ENCODE data around the gene FAR2. TPM values are rescaled to one million over a fixed set of nuclear protein-coding genes. Genes with fewer than 3 reads are reported as not detected.
A peak's percentile ranks its signal among the peaks of the same experiment; 100 is the strongest.

FAR2 gene
- total RNA-seq, result 1 to 10 TPM; 2.2 to 6.8 (median 4.9) TPM
- 6.1 TPM for total RNA-seq (2013)
- 1.0 to 18.3 (median 5.4) reads per million in 29 experiments for total RNA-seq

DNA sequence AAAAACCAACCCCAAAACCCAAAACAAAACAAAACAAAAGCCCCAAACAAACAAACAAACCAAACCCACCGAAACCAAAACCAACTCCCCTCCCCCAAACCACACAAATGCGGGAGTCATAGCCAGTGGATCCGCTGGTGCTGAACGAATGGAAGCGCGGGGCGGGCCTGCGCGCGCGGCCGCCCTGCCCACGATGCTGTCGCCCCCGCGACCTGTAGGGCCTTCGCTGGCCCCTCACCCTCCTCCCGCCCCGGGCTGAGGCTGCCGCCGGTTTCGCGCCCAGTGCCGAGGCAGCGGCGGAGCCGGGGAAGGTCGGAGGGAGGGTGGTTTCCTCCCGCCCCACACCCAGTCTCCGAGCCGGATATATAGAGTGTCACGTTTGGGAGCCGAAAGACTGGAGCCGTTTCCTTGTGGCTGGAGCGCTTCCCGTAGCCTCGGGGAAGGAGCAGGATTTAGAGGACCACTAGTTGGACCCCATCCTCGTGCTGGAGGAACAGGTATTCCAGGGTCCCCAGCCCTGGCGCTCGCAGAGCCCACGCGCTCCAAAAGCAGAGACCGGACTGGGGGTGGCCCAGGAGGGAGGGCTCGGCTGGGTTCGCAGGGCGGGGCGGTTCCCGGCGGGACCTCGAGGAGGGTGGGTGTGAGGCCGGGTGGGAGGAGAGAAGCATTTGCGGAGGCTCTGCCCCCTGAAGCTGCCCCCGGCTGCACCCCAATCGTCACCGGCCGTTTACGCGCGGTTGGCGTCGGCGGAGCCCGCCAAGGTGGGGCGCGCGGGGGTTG is at the start of gene FAR2:
Gene FAR2 (plus strand): TSS at position 368 of the 780 bp plus-strand sequence. CDS start 121,172 bp downstream, outside the sequence.
- no peaks in the 10 kb centered on the region for H3K36me3 ChIP-seq (ENCODE audit: control insufficient read depth in 2 of 2, extremely low read depth in 1 of 2, insufficient read depth in 1 of 2, low read length in 1 of 2)
- Mint-ChIP-seq H3K27me3 (no peaks in the 10 kb centered on the region), H3K27ac (peak within 1 kb of the TSS; percentile 57 to 84), H3K4me1 (peaks cover 25 to 44% (median 43%) of the 10 kb centered on the region in 3 donors), H3K4me3 (peak within 1 kb of the TSS; percentile 88 to 94 (median 93)), H3K36me3 (no peaks in the 10 kb centered on the region), H3K9me3 (no peaks in the 10 kb centered on the region)
- peak in 31 of 35 experiments; percentile 6 to 57 (median 26) for DNase-seq
- no peaks in the 10 kb centered on the region for H3K9me3 ChIP-seq
- CTCF ChIA-PET, result no interaction called here
- H3K4me3 ChIP-seq (ENCODE audit: control insufficient read depth in 1 of 2, extremely low read depth in 1 of 2, low read length in 1 of 2), result peak within 1 kb of the TSS; percentile 77 to 90
- POLR2A ChIA-PET, result no interaction called here
- ATAC-seq (replicated peaks in 1 of 4), result peak; percentile 73 to 83 (median 82)
- H3K27me3 ChIP-seq (replicated peaks in 1 of 2; ENCODE audit: control insufficient read depth in 2 of 2, extremely low read depth in 1 of 2, insufficient read depth in 2 of 2, low read length in 1 of 2), result peaks cover 0 to 12% of the 10 kb centered on the region in 2 experiments
- WGBS (ENCODE audit: insufficient coverage), result under 1% methylated on average over 48 of the region's 66 CpGs
- peaks cover 12 to 18% of the 10 kb centered on the region in 2 experiments for H3K4me1 ChIP-seq (ENCODE audit: control insufficient read depth in 1 of 2, extremely low read depth in 1 of 2, insufficient read depth in 2 of 2, low read length in 2 of 2)
- H3K27ac ChIP-seq (ENCODE audit: low read length), result peak within 1 kb of the TSS; percentile 38

DNA sequence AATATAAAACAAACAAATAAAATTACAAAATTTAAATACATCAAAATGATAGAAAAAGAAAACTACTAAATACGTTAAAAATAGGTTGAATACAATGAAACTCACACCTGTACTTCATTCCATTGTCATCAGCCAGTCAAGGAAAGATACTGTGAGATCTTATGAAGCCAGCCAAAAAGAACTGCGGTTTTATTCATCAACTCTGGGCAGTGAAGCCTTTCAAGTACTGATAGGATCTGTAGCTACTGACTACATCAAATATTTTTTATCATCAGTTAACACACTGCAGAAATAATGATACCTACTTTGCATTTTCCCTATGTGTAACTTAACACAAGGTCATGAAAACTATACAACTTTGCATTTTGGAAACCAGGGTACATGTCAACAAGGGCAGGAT is 46.3 kb upstream of the FAR2 start:
- ChIA-PET CTCF (interaction anchor here (0.6 to 0.9 kb wide), 3 partner anchors 12 to 245 kb away, joined by 3 to 4 read pairs (median 3); no protein-coding TSS in a partner anchor), POLR2A (no interaction called here)
- Mint-ChIP-seq H3K27ac (peak overlapping the region; percentile 97 to 99), H3K4me1 (peaks cover 36 to 46% (median 42%) of the 10 kb centered on the region in 3 donors), H3K4me3 (peak overlapping the region; percentile 67 to 71 (median 67)), H3K36me3 (peaks cover 6% of the 10 kb centered on the region), H3K27me3 (no peaks in the 10 kb centered on the region), H3K9me3 (peaks cover 5 to 12% (median 7%) of the 10 kb centered on the region in 3 donors)
- Histone ChIP-seq H3K4me1 (ENCODE audit: control insufficient read depth in 1 of 2, extremely low read depth in 1 of 2, insufficient read depth in 2 of 2, low read length in 2 of 2) (peaks cover 14 to 33% of the 10 kb centered on the region in 2 experiments), H3K27me3 (replicated peaks in 1 of 2; ENCODE audit: control insufficient read depth in 2 of 2, extremely low read depth in 1 of 2, insufficient read depth in 2 of 2, low read length in 1 of 2) (no peaks in the 10 kb centered on the region), H3K27ac (ENCODE audit: low read length) (peak overlapping the region; percentile 83), H3K4me3 (ENCODE audit: control insufficient read depth in 1 of 2, extremely low read depth in 1 of 2, low read length in 1 of 2) (no peak overlapping the region), H3K9me3 (no peaks in the 10 kb centered on the region), H3K36me3 (ENCODE audit: control insufficient read depth in 2 of 2, extremely low read depth in 1 of 2, insufficient read depth in 1 of 2, low read length in 1 of 2) (no peaks in the 10 kb centered on the region)
- WGBS (ENCODE audit: insufficient coverage), result no CpG with 5 or more reads among the region's 2 CpGs
- DNase-seq (peak in 1 of 35 experiments; percentile 21), ATAC-seq (replicated peaks in 1 of 4) (peak in 1 of 4 experiments; percentile 25)

DNA sequence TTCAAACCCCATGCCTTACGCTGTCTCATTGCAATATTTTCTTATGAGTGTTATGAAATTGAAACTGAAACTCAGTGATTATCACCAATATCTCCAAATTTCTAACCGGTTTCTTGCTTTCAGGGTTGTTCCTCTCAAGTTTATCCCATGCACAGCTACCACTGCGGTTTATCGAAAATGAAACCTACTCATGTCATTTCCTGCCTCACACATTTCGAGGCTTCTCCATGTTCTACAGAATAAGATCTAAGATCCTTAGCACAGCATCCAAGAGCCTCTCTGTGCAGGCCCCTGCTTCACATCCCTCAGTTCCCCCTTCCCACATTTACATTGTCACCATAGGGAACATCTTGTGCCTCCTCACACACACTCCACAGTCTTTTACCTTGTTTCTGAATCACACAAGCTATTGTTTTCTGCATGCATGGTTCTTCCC is 45.5 kb upstream of the FAR2 start:
- H3K27ac Mint-ChIP-seq, result peak overlapping the region; percentile 97 to 99
- no peaks in the 10 kb centered on the region for H3K9me3 ChIP-seq
- peaks cover 14 to 33% of the 10 kb centered on the region in 2 experiments for H3K4me1 ChIP-seq (ENCODE audit: control insufficient read depth in 1 of 2, extremely low read depth in 1 of 2, insufficient read depth in 2 of 2, low read length in 2 of 2)
- DNase-seq, result peak in 32 of 35 experiments; percentile 2 to 81 (median 35)
- H3K4me3 Mint-ChIP-seq, result peak overlapping the region; percentile 67 to 71 (median 67)
- H3K27me3 Mint-ChIP-seq, result no peaks in the 10 kb centered on the region
- ATAC-seq (replicated peaks in 1 of 4), result peak; percentile 88 to 95 (median 92)
- H3K27me3 ChIP-seq (replicated peaks in 1 of 2; ENCODE audit: control insufficient read depth in 2 of 2, extremely low read depth in 1 of 2, insufficient read depth in 2 of 2, low read length in 1 of 2), result no peaks in the 10 kb centered on the region
- WGBS (ENCODE audit: insufficient coverage), result 0% methylated on average over 4 of the region's 5 CpGs
- CTCF ChIA-PET, result interaction anchor here in 1 of 2 donors (0.9 kb wide), 2 partner anchors 214 to 244 kb away, joined by 3 to 4 read pairs; no protein-coding TSS in a partner anchor
- peak overlapping the region; percentile 26 to 57 for H3K4me3 ChIP-seq (ENCODE audit: control insufficient read depth in 1 of 2, extremely low read depth in 1 of 2, low read length in 1 of 2)
- peaks cover 36 to 46% (median 42%) of the 10 kb centered on the region in 3 donors for H3K4me1 Mint-ChIP-seq
- H3K36me3 Mint-ChIP-seq, result peaks cover 6% of the 10 kb centered on the region
- peaks cover 5 to 11% (median 7%) of the 10 kb centered on the region in 3 donors for H3K9me3 Mint-ChIP-seq
- peak overlapping the region; percentile 83 for H3K27ac ChIP-seq (ENCODE audit: low read length)
- POLR2A ChIA-PET, result interaction anchor here in 1 of 2 donors (0.5 kb wide), 1 partner anchor 55 kb away, joined by 3 read pairs; no protein-coding TSS in a partner anchor
- no peaks in the 10 kb centered on the region for H3K36me3 ChIP-seq (ENCODE audit: control insufficient read depth in 2 of 2, extremely low read depth in 1 of 2, insufficient read depth in 1 of 2, low read length in 1 of 2)

DNA sequence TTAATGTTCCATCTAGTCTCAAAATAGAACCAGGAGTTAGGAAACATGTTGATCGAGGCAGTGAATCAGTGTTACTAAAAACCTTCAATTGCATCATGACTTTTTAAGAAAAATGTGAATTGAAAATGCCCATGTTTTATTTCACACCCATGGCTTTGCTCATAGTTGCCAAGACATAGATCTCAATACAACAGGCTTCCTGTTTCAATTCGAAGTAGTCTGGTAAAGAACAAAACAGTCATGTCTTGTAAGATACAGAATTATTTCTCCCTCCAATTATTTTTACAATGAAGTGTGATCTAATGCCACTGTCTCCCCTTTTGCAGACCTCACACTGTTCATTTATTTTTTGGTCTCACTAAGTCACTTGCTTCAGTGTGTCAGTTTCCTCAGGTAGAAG is 44.6 kb upstream of the FAR2 start:
- POLR2A ChIA-PET, result no interaction called here
- ATAC-seq (replicated peaks in 1 of 4), result peak in 3 of 4 experiments; percentile 7 to 37 (median 30)

DNA sequence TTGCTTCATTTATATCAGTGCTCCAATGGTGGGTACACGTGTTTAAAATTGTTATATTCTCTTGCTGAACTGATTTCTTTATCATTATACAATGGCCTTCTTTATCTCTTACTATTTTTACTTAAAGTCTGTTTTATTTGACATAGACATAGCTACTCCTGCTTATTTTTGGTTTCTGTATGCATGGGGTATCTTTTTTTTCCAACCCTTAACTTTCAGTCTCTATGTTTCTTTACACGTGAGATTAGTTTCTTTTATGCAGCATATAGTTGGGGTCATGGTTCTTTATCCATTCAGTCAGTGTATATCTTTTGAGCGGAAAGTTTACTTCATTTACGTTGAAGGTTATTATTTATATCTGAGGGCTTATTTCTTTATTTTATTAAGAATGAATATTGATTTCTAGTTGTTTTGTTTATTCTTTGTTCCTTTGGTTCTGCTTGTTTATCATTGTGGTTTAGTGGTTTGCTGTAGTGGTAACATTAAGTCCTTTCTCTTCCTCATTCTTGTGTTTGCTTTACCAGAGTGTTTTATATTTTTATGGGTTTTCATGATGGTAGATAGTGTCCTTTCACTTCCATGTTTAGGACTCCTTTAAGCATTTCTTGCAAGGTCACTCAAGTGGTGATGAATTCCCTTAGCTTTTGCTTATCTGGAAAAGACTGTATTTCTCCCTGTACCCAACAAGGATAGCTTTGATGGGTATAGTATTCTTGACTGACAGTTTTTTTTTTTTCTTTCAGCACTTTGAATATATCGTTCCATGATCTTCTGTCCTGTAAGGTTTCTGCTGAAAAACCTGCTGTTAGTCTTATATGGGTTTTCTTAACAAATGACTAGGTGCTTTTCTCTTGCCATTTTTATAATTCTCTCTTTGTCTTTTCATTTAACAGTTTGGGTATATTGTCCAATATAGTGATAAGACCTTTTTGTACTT is 38.3 kb upstream of the FAR2 start:
- no peak overlapping the region for H3K4me3 ChIP-seq (ENCODE audit: control insufficient read depth in 1 of 2, extremely low read depth in 1 of 2, low read length in 1 of 2)
- POLR2A ChIA-PET, result interaction anchor here in 1 of 2 donors (0.8 kb wide), 1 partner anchor 107 kb away, joined by 5 read pairs; no protein-coding TSS in a partner anchor
- H3K9me3 ChIP-seq, result peaks cover 2% of the 10 kb centered on the region
- no peak for ATAC-seq (replicated peaks in 1 of 4)
- no peak overlapping the region for H3K27ac Mint-ChIP-seq
- no peaks in the 10 kb centered on the region for H3K4me1 ChIP-seq (ENCODE audit: control insufficient read depth in 1 of 2, extremely low read depth in 1 of 2, insufficient read depth in 2 of 2, low read length in 2 of 2)
- WGBS (ENCODE audit: insufficient coverage), result no CpG with 5 or more reads among the region's 5 CpGs
- H3K9me3 Mint-ChIP-seq, result peaks cover 11 to 27% (median 13%) of the 10 kb centered on the region in 3 donors
- H3K27me3 Mint-ChIP-seq, result no peaks in the 10 kb centered on the region
- no peaks in the 10 kb centered on the region for H3K36me3 ChIP-seq (ENCODE audit: control insufficient read depth in 2 of 2, extremely low read depth in 1 of 2, insufficient read depth in 1 of 2, low read length in 1 of 2)
- H3K36me3 Mint-ChIP-seq, result peaks cover 10% of the 10 kb centered on the region
- DNase-seq, result no peak
- H3K27me3 ChIP-seq (replicated peaks in 1 of 2; ENCODE audit: control insufficient read depth in 2 of 2, extremely low read depth in 1 of 2, insufficient read depth in 2 of 2, low read length in 1 of 2), result peaks cover 0 to 8% of the 10 kb centered on the region in 2 experiments
- CTCF ChIA-PET, result interaction anchor here in 1 of 2 donors (1.2 kb wide), 1 partner anchor 196 kb away, joined by 5 read pairs; no protein-coding TSS in a partner anchor
- H3K27ac ChIP-seq (ENCODE audit: low read length), result no peak overlapping the region
- peaks cover 0 to 9% (median 4%) of the 10 kb centered on the region in 3 donors for H3K4me1 Mint-ChIP-seq
- no peak overlapping the region for H3K4me3 Mint-ChIP-seq

More for the DNA sequence above, 44.6 kb upstream of the FAR2 start:
- Histone ChIP-seq H3K4me1 (ENCODE audit: control insufficient read depth in 1 of 2, extremely low read depth in 1 of 2, insufficient read depth in 2 of 2, low read length in 2 of 2) (peaks cover 14 to 33% of the 10 kb centered on the region in 2 experiments), H3K36me3 (ENCODE audit: control insufficient read depth in 2 of 2, extremely low read depth in 1 of 2, insufficient read depth in 1 of 2, low read length in 1 of 2) (no peaks in the 10 kb centered on the region), H3K4me3 (ENCODE audit: control insufficient read depth in 1 of 2, extremely low read depth in 1 of 2, low read length in 1 of 2) (peak overlapping the region in 1 of 2 donors; percentile 5), H3K27me3 (replicated peaks in 1 of 2; ENCODE audit: control insufficient read depth in 2 of 2, extremely low read depth in 1 of 2, insufficient read depth in 2 of 2, low read length in 1 of 2) (no peaks in the 10 kb centered on the region), H3K27ac (ENCODE audit: low read length) (peak overlapping the region; percentile 83), H3K9me3 (no peaks in the 10 kb centered on the region)
- peak overlapping the region in 2 of 3 donors; percentile 67 to 71 for H3K4me3 Mint-ChIP-seq
- peaks cover 3% of the 10 kb centered on the region for H3K36me3 Mint-ChIP-seq
- no peaks in the 10 kb centered on the region for H3K27me3 Mint-ChIP-seq
- DNase-seq, result peak in 1 of 35 experiments; percentile 31
- CTCF ChIA-PET, result no interaction called here
- H3K4me1 Mint-ChIP-seq, result peaks cover 36 to 46% (median 42%) of the 10 kb centered on the region in 3 donors
- WGBS (ENCODE audit: insufficient coverage), result no CpG with 5 or more reads among the region's 2 CpGs
- peak overlapping the region; percentile 97 to 99 for H3K27ac Mint-ChIP-seq
- H3K9me3 Mint-ChIP-seq, result peaks cover 2 to 10% (median 4%) of the 10 kb centered on the region in 3 donors

Measured in T-cell (primary cell).